Umbilical cord (tissue), 2 donors: ENCODE results near the gene GHRL. TPM values are rescaled to one million over a fixed set of nuclear protein-coding genes. Genes with fewer than 3 reads are reported as not detected.
"Not testable (repeated sequence)": the region's sequence is repeated elsewhere in the genome, so short reads cannot be mapped to it uniquely, and the experiment has no call there.

Experiments
- DNase-seq: peaks from one replicate; pipeline ENCODE4 v3.0.0-alpha.2; 2015; ENCODE audit warnings: low spot score
- total RNA-seq: library from RNA; depleted of rRNA; stranded (reverse); fragments of >200 nt; gene quantifications from one replicate; pipeline ENCODE4 v1.2.3, GENCODE V29; 2014; ENCODE audit warnings: low replicate concordance; ENCODE audit not compliant: insufficient read depth

The GHRL gene
- total RNA-seq, 1 donor from 2014 or later = not detected

- DNase-seq = no peak
Observed at GRCh38 chr3:10274601-10275000, 18.1 kb downstream of the GHRL start.

GRCh38 chr3:10273702-10274305, 18.9 kb downstream of the GHRL start:
- no peak for DNase-seq

- DNase-seq = no peak
Observed at GRCh38 chr3:10272977-10273376, 19.8 kb downstream of the GHRL start.

GRCh38 chr3:10272476-10272875, 20.3 kb downstream of the GHRL start:
- not testable (repeated sequence) for DNase-seq

GRCh38 chr3:10269443-10269842, 23.3 kb downstream of the GHRL start:
- DNase-seq = no peak

GRCh38 chr3:10268930-10269329, 23.8 kb downstream of the GHRL start:
- DNase-seq = no peak

GRCh38 chr3:10268116-10268515, 24.6 kb downstream of the GHRL start:
- DNase-seq = no peak

GRCh38 chr3:10266936-10267335, 25.8 kb downstream of the GHRL start:
- not testable (repeated sequence) for DNase-seq

- no peak for DNase-seq
Observed at GRCh38 chr3:10265833-10266232, 26.9 kb downstream of the GHRL start.

GRCh38 chr3:10263646-10264363, 28.9 kb downstream of the GHRL start:
- peak; percentile 78 for DNase-seq

- DNase-seq = no peak
Observed at GRCh38 chr3:10262027-10262426, 30.7 kb downstream of the GHRL start.

- no peak for DNase-seq
Observed at GRCh38 chr3:10260211-10260701, 32.5 kb downstream of the GHRL start.

- no peak for DNase-seq
Observed at GRCh38 chr3:10259798-10260197, 32.9 kb downstream of the GHRL start.

- no peak for DNase-seq
Observed at GRCh38 chr3:10259036-10259435, 33.7 kb downstream of the GHRL start.

- DNase-seq = no peak
Observed at GRCh38 chr3:10255835-10256234, 36.9 kb downstream of the GHRL start.

- DNase-seq = no peak
Observed at GRCh38 chr3:10253731-10254130, 39.0 kb downstream of the GHRL start.

- DNase-seq = no peak
Observed at GRCh38 chr3:10251006-10251405, 41.7 kb downstream of the GHRL start.

- DNase-seq = no peak
Observed at GRCh38 chr3:10249833-10250232, 42.9 kb downstream of the GHRL start.

GRCh38 chr3:10248984-10249748, 43.6 kb downstream of the GHRL start:
- DNase-seq = peak; percentile 15

- peak; percentile 97 for DNase-seq
Observed at GRCh38 chr3:10248184-10248983, 44.4 kb downstream of the GHRL start, which contains the start of gene TATDN2. TATDN2 (plus strand) TSS chr3:10248459; CDS start chr3:10249201, 742 bp downstream.

- DNase-seq = no peak
Observed at GRCh38 chr3:10247679-10248183, 45.0 kb downstream of the GHRL start.
